Aorta (tissue), 5 donors: ENCODE measurements around the gene FRMD4A. TPM values are rescaled to one million over a fixed set of nuclear protein-coding genes. Genes with fewer than 3 reads are reported as not detected.

Source experiments
- ATAC-seq: fragments of 200-7000 bp; cut with Tn5 transposase; one replicate; pipeline ENCODE4 v1.9.1; 2022; ENCODE audit warnings: moderate library complexity; ENCODE audit not compliant: low FRiP score
- DNase-seq, 2 donors: peaks; one replicate each; pipeline ENCODE4 v3.0.0-alpha.2; 2020
- H3K27ac ChIP-seq, 2 donors: one replicate each; pipeline ENCODE4 v1.5.1; 2013; ENCODE audit warnings: low read length in 2 of 2, mild to moderate bottlenecking in 2 of 2, moderate library complexity in 2 of 2, control low read depth in 1 of 2, inconsistent platforms in 1 of 2, low read depth in 1 of 2
- H3K27me3 ChIP-seq, 2 donors: one replicate each; pipeline ENCODE4 v1.6.1; 2013; ENCODE audit warnings: control low read depth in 1 of 2, low read length in 1 of 2, mild to moderate bottlenecking in 1 of 2, moderate library complexity in 1 of 2; ENCODE audit not compliant: insufficient read depth in 2 of 2, control insufficient read depth in 1 of 2
- H3K36me3 ChIP-seq, 2 donors: one replicate each; pipeline ENCODE4 v1.6.1; 2013; ENCODE audit warnings: control low read depth in 1 of 2, low read length in 1 of 2, mild to moderate bottlenecking in 1 of 2; ENCODE audit not compliant: insufficient read depth in 2 of 2, control insufficient read depth in 1 of 2
- H3K4me1 ChIP-seq, 2 donors: one replicate each; pipeline ENCODE4 v1.6.1; 2013; ENCODE audit warnings: low read length in 2 of 2, control low read depth in 1 of 2, mild to moderate bottlenecking in 1 of 2, moderate library complexity in 1 of 2; ENCODE audit not compliant: insufficient read depth in 2 of 2, control insufficient read depth in 1 of 2
- H3K4me3 ChIP-seq, 2 donors: one replicate each; pipeline ENCODE4 v1.5.1; 2013; ENCODE audit warnings: low read length in 2 of 2, control low read depth in 1 of 2, mild to moderate bottlenecking in 1 of 2
- H3K9me3 ChIP-seq: one replicate; pipeline ENCODE4 v1.6.1; 2013; ENCODE audit warnings: mild to moderate bottlenecking, low read length; ENCODE audit not compliant: control insufficient read depth
- WGBS, 2 donors: extraction: QIAGEN DNeasy Blood & Tissue Kit; methylation state at CpG; one replicate each; pipeline ENCODE4 v1.1.7; 2013; 5-methylcytosine and 5-hydroxymethylcytosine counted together
- intact Hi-C, 2 donors: fragments of 100-400 bp; cut with DNase I; formaldehyde crosslinking; loops; one replicate each; pipeline versions ENCODE4 v1.14.2 to v1.15.0; 2022
- polyA plus RNA-seq, 2 donors: library from polyadenylated mRNA; stranded (reverse); fragments of 200-250 nt; gene quantifications; one replicate each; pipeline ENCODE4 v1.2.3, GENCODE V29; 2013
- total RNA-seq, 2 donors: library from RNA; stranded (reverse); fragmentation: NEBNext Ultra II Directional; extraction: Animal tissue kit (Norgen Biotek cat#: 25700); gene quantifications; one replicate each; pipeline ENCODE4 v1.2.1, GENCODE V29; 2021
- donor health status: healthy with polysubstance abuse.
- donor health status: Bipolar disorder and iron deficiency.
- donor health status: DM: no; HTN: no; CAD: no.
- donor health status: DM: no; HTN: no; CAD: no.
- donor health status: DM: yes; HTN: yes; CAD: no.

Gene FRMD4A
- total and polyA plus RNA-seq, 4 donors: 11.4 to 65.6 (median 39.7) TPM

GRCh38 chr10:13997650-13998049 lies 333.1 kb downstream of the FRMD4A start:
- no peak overlapping the region for H3K27ac ChIP-seq
- DNase-seq (no peak), ATAC-seq (no peak)
- H3K4me1 ChIP-seq: no peaks in the 10 kb centered on the region
- intact Hi-C loops: no loop called here
- H3K9me3 ChIP-seq: peaks cover 3% of the 10 kb centered on the region
- H3K27me3 ChIP-seq: no peaks in the 10 kb centered on the region
- WGBS, 2 donors: 50 to 54% methylated on average over 2 of the region's 2 CpGs
- no peaks in the 10 kb centered on the region for H3K36me3 ChIP-seq
- H3K4me3 ChIP-seq: no peak overlapping the region

GRCh38 chr10:13994932-13995331 lies 335.8 kb downstream of the FRMD4A start:
- H3K4me1 ChIP-seq: peaks cover 0 to 2% of the 10 kb centered on the region in 2 donors
- 58 to 77% methylated on average over 5 of the region's 5 CpGs for WGBS, 2 donors

GRCh38 chr10:13993673-13994089 lies 337.0 kb downstream of the FRMD4A start:
- intact Hi-C loops: no loop called here
- H3K9me3 ChIP-seq: peaks cover 2% of the 10 kb centered on the region
- WGBS, 2 donors: 73 to 76% methylated on average over 3 of the region's 3 CpGs
- no peak overlapping the region for H3K27ac ChIP-seq
- H3K4me1 ChIP-seq: peaks cover 0 to 2% of the 10 kb centered on the region in 2 donors
- H3K27me3 ChIP-seq: no peaks in the 10 kb centered on the region
- no peak overlapping the region for H3K4me3 ChIP-seq
- H3K36me3 ChIP-seq: no peaks in the 10 kb centered on the region
- no peak for ATAC-seq
- DNase-seq: no peak

More at GRCh38 chr10:13994932-13995331, 335.8 kb downstream of the FRMD4A start:
- Histone ChIP-seq H3K9me3 (peaks cover 2% of the 10 kb centered on the region), H3K27me3 (no peaks in the 10 kb centered on the region), H3K27ac (no peak overlapping the region), H3K4me3 (no peak overlapping the region), H3K36me3 (no peaks in the 10 kb centered on the region)
- intact Hi-C loops: no loop called here
- DNase-seq: no peak
- no peak for ATAC-seq

- H3K27ac ChIP-seq: no peak overlapping the region
- H3K4me1 ChIP-seq: peaks cover 0 to 2% of the 10 kb centered on the region in 2 donors
- H3K36me3 ChIP-seq: no peaks in the 10 kb centered on the region
- no peak for DNase-seq
- intact Hi-C loops: no loop called here
- 11 to 15% methylated on average over 2 of the region's 2 CpGs for WGBS, 2 donors
- H3K27me3 ChIP-seq: no peaks in the 10 kb centered on the region
- no peak overlapping the region for H3K4me3 ChIP-seq
- peaks cover 2% of the 10 kb centered on the region for H3K9me3 ChIP-seq
- no peak for ATAC-seq
Observed at GRCh38 chr10:13993169-13993568, 337.6 kb downstream of the FRMD4A start.

GRCh38 chr10:13991353-13991752 lies 339.4 kb downstream of the FRMD4A start:
- Histone ChIP-seq H3K9me3 (no peaks in the 10 kb centered on the region), H3K27ac (peak overlapping the region in 1 of 2 donors; percentile 71), H3K36me3 (no peaks in the 10 kb centered on the region), H3K4me3 (no peak overlapping the region), H3K27me3 (no peaks in the 10 kb centered on the region), H3K4me1 (peaks cover 0 to 2% of the 10 kb centered on the region in 2 donors)
- no peak for DNase-seq
- intact Hi-C loops: no loop called here
- 46 to 64% methylated on average over 5 of the region's 5 CpGs for WGBS, 2 donors
- no peak for ATAC-seq

- Histone ChIP-seq H3K36me3 (no peaks in the 10 kb centered on the region), H3K4me3 (no peak overlapping the region), H3K27me3 (no peaks in the 10 kb centered on the region), H3K4me1 (peaks cover 0 to 2% of the 10 kb centered on the region in 2 donors), H3K9me3 (no peaks in the 10 kb centered on the region), H3K27ac (peak overlapping the region in 1 of 2 donors; percentile 71)
- intact Hi-C loops: no loop called here
- DNase-seq (no peak), ATAC-seq (no peak)
- 6 to 7% methylated on average over 7 of the region's 7 CpGs for WGBS, 2 donors
Observed at GRCh38 chr10:13990946-13991345, 339.8 kb downstream of the FRMD4A start.

- Histone ChIP-seq H3K36me3 (no peaks in the 10 kb centered on the region), H3K4me1 (peaks cover 0 to 2% of the 10 kb centered on the region in 2 donors), H3K4me3 (no peak overlapping the region), H3K27me3 (no peaks in the 10 kb centered on the region), H3K9me3 (no peaks in the 10 kb centered on the region), H3K27ac (peak overlapping the region in 1 of 2 donors; percentile 5)
- intact Hi-C loops: no loop called here
- WGBS, 2 donors: 7 to 11% methylated on average over 12 of the region's 12 CpGs
- ATAC-seq: peak; percentile 60
- DNase-seq: no peak
Observed at GRCh38 chr10:13990392-13990805, 340.3 kb downstream of the FRMD4A start.

GRCh38 chr10:13989616-13990015 lies 341.1 kb downstream of the FRMD4A start:
- H3K36me3 ChIP-seq: no peaks in the 10 kb centered on the region
- intact Hi-C loops: no loop called here
- H3K4me3 ChIP-seq: no peak overlapping the region
- 97 to 98% methylated on average over 2 of the region's 2 CpGs for WGBS, 2 donors
- H3K9me3 ChIP-seq: no peaks in the 10 kb centered on the region
- H3K27me3 ChIP-seq: no peaks in the 10 kb centered on the region
- ATAC-seq: no peak
- DNase-seq: no peak
- H3K4me1 ChIP-seq: peaks cover 0 to 2% of the 10 kb centered on the region in 2 donors
- no peak overlapping the region for H3K27ac ChIP-seq

- H3K9me3 ChIP-seq: no peaks in the 10 kb centered on the region
- H3K4me3 ChIP-seq: no peak overlapping the region
- peaks cover 0 to 2% of the 10 kb centered on the region in 2 donors for H3K4me1 ChIP-seq
- intact Hi-C loops: no loop called here
- no peaks in the 10 kb centered on the region for H3K27me3 ChIP-seq
- H3K27ac ChIP-seq: no peak overlapping the region
- no peak for DNase-seq
- no peaks in the 10 kb centered on the region for H3K36me3 ChIP-seq
- WGBS, 2 donors: 26 to 31% methylated on average over 9 of the region's 9 CpGs
- ATAC-seq: no peak
Observed at GRCh38 chr10:13987446-13987845, 343.3 kb downstream of the FRMD4A start.
